GM21447 (cell line): ENCODE measurements around the gene BRD8.

Experiments used
- ATAC-seq: cut with Tn5 transposase; IDR thresholded peaks from one replicate; pipeline ENCODE4 v1.9.1; 2021; ENCODE audit not compliant: unreplicated experiment

BRD8 gene

GRCh38 chr5:138105709-138106108 lies 72.7 kb downstream of the BRD8 start:
- ATAC-seq = no peak

- ATAC-seq = no peak
These were observed 75.2 kb downstream of the BRD8 start for GRCh38 chr5:138103319-138103637.

- no peak for ATAC-seq
These were observed 75.7 kb downstream of the BRD8 start for GRCh38 chr5:138102454-138103318.

GRCh38 chr5:138096997-138097828 lies 81.2 kb downstream of the BRD8 start:
- ATAC-seq = no peak

- no peak for ATAC-seq
These were observed 82.1 kb downstream of the BRD8 start for GRCh38 chr5:138096363-138096762.

GRCh38 chr5:138095100-138095907 lies 83.1 kb downstream of the BRD8 start:
- no peak for ATAC-seq

GRCh38 chr5:138093036-138093435 lies 85.4 kb downstream of the BRD8 start:
- no peak for ATAC-seq

- ATAC-seq = no peak
These were observed 86.1 kb downstream of the BRD8 start for GRCh38 chr5:138092301-138092700.

- no peak for ATAC-seq
These were observed 86.7 kb downstream of the BRD8 start for GRCh38 chr5:138091685-138092084.
